GM10266 (cell line): ENCODE data around the gene WDR33.
A peak's percentile ranks its signal among the peaks of the same experiment; 100 is the strongest.

Source experiments
- DNase-seq: peaks from one replicate; pipeline ENCODE4 v3.0.0; 2012; ENCODE audit errors: extremely low spot score
- CTCF ChIP-seq: IDR thresholded peaks from 2 replicates; pipeline ENCODE4 v1.5.1; 2012; ENCODE audit warnings: mild to moderate bottlenecking, low read depth; ENCODE audit not compliant: control insufficient read depth, insufficient read depth; ENCODE audit errors: missing control alignments

Gene WDR33

GRCh38 chr2:127759931-127760330 lies 51.0 kb downstream of the WDR33 start:
- TF ChIP-seq CTCF, result no peak

GRCh38 chr2:127754186-127754585 lies 56.8 kb downstream of the WDR33 start:
- TF ChIP-seq CTCF, result no peak
- DNase-seq, result no peak

More at GRCh38 chr2:127759931-127760330, 51.0 kb downstream of the WDR33 start:
- no peak for DNase-seq

- no peak for TF ChIP-seq CTCF
- DNase-seq, result no peak
Observed at GRCh38 chr2:127753374-127753773, 57.6 kb downstream of the WDR33 start.

- peak; percentile 63 for DNase-seq
Observed at GRCh38 chr2:127749537-127749936, 61.4 kb downstream of the WDR33 start.

- TF ChIP-seq CTCF, result no peak
- no peak for DNase-seq
Observed at GRCh38 chr2:127747621-127748020, 63.4 kb downstream of the WDR33 start.

GRCh38 chr2:127743477-127744026 lies 67.4 kb downstream of the WDR33 start:
- no peak for DNase-seq
- TF ChIP-seq CTCF, result no peak

GRCh38 chr2:127740665-127741288 lies 70.2 kb downstream of the WDR33 start:
- no peak for TF ChIP-seq CTCF
- DNase-seq, result peak; percentile 12
